Mesenchymal stem cell (in vitro differentiated cells and primary cell): ENCODE measurements around the gene ROBO1.
"Not testable (repeated sequence)": the region's sequence is repeated elsewhere in the genome, so short reads cannot be mapped to it uniquely, and the experiment has no call there.

Experiments
- DNase-seq: peaks from one replicate; pipeline ENCODE4 v3.0.0-alpha.2; 2013
- H2AFZ ChIP-seq: one replicate; pipeline ENCODE4 v1.6.1; 2013; ENCODE audit warnings: low read depth, mild to moderate bottlenecking, control low read depth, inconsistent platforms, low read length, moderate library complexity
- H2AK5ac ChIP-seq: 2 replicates; pipeline ENCODE4 v1.6.1; 2013; ENCODE audit warnings: low read length, moderate library complexity, mild to moderate bottlenecking, inconsistent platforms; ENCODE audit not compliant: severe bottlenecking
- H2BK120ac ChIP-seq: one replicate; pipeline ENCODE4 v1.6.1; 2013; ENCODE audit warnings: low read depth, mild to moderate bottlenecking, inconsistent platforms, low read length, moderate library complexity
- H2BK12ac ChIP-seq, 2 experiments: one replicate each; pipeline ENCODE4 v1.6.1; 2013; ENCODE audit warnings: inconsistent platforms in 2 of 2, low read length in 2 of 2, mild to moderate bottlenecking in 2 of 2, moderate library complexity in 2 of 2, control low read depth in 1 of 2
- H2BK15ac ChIP-seq: one replicate; pipeline ENCODE4 v1.6.1; 2013; ENCODE audit warnings: mild to moderate bottlenecking, low read depth, inconsistent platforms; ENCODE audit not compliant: poor library complexity, severe bottlenecking
- H2BK5ac ChIP-seq: 2 replicates; pipeline ENCODE4 v1.6.1; 2013; ENCODE audit warnings: low read depth, mild to moderate bottlenecking, low read length, control low read depth, inconsistent platforms; ENCODE audit not compliant: poor library complexity, severe bottlenecking
- H3K14ac ChIP-seq, 2 experiments: one replicate each; pipeline ENCODE4 v1.6.1; 2013; ENCODE audit warnings: inconsistent platforms in 2 of 2, low read length in 2 of 2, control low read depth in 1 of 2, mild to moderate bottlenecking in 1 of 2, moderate library complexity in 1 of 2
- H3K18ac ChIP-seq, 2 experiments: one replicate each; pipeline ENCODE4 v1.6.1; 2013; ENCODE audit warnings: inconsistent platforms in 2 of 2, low read length in 2 of 2, control low read depth in 1 of 2, low read depth in 1 of 2, mild to moderate bottlenecking in 1 of 2
- H3K23ac ChIP-seq, 2 experiments: one replicate each; pipeline ENCODE4 v1.6.1; 2013; ENCODE audit warnings: inconsistent platforms in 2 of 2, low read length in 2 of 2, mild to moderate bottlenecking in 2 of 2, moderate library complexity in 2 of 2, control low read depth in 1 of 2
- H3K27ac ChIP-seq: 2 replicates; pipeline ENCODE4 v1.5.1; 2013; ENCODE audit warnings: mild to moderate bottlenecking, moderate library complexity, low read length, control low read depth, inconsistent platforms; ENCODE audit not compliant: poor library complexity, severe bottlenecking
- H3K27me3 ChIP-seq, 2 experiments: 2 replicates each; pipeline versions ENCODE4 v1.6.1 to v1.7.0; 2013; ENCODE audit warnings: low read length in 2 of 2, mild to moderate bottlenecking in 2 of 2, moderate library complexity in 2 of 2, control low read depth in 1 of 2, inconsistent platforms in 1 of 2; ENCODE audit not compliant: control insufficient read depth in 1 of 2, insufficient read depth in 1 of 2
- H3K36me3 ChIP-seq, 2 experiments: 2 replicates each; pipeline versions ENCODE4 v1.6.1 to v1.7.0; 2013; ENCODE audit warnings: low read length in 2 of 2, control low read depth in 1 of 2, inconsistent platforms in 1 of 2, low read depth in 1 of 2, mild to moderate bottlenecking in 1 of 2; ENCODE audit not compliant: insufficient read depth in 2 of 2, control insufficient read depth in 1 of 2
- H3K4ac ChIP-seq, 2 experiments: one replicate each; pipeline ENCODE4 v1.6.1; 2013; ENCODE audit warnings: inconsistent platforms in 2 of 2, low read length in 2 of 2, mild to moderate bottlenecking in 2 of 2, moderate library complexity in 2 of 2, control low read depth in 1 of 2, low read depth in 1 of 2
- H3K4me1 ChIP-seq: 2 replicates; pipeline ENCODE4 v1.6.1; 2013; ENCODE audit warnings: low read depth, low read length, control low read depth; ENCODE audit not compliant: control insufficient read depth, insufficient read depth
- H3K4me2 ChIP-seq: 2 replicates; pipeline ENCODE4 v1.6.1; 2013; ENCODE audit warnings: low read length, mild to moderate bottlenecking, inconsistent platforms; ENCODE audit not compliant: poor library complexity, severe bottlenecking
- H3K4me3 ChIP-seq, 2 experiments: 2 replicates each; pipeline versions ENCODE4 v1.5.1 to v1.7.0; 2013; ENCODE audit warnings: low read length in 2 of 2, mild to moderate bottlenecking in 2 of 2, control low read depth in 1 of 2, low read depth in 1 of 2; ENCODE audit not compliant: insufficient read depth in 1 of 2
- H3K79me1 ChIP-seq: replicated peaks from 2 replicates; pipeline ENCODE4 v1.6.1; 2013; ENCODE audit warnings: mild to moderate bottlenecking, control low read depth, low read length, inconsistent platforms; ENCODE audit not compliant: poor library complexity, severe bottlenecking
- H3K9ac ChIP-seq: 2 replicates; pipeline ENCODE4 v1.7.0; 2013; ENCODE audit warnings: mild to moderate bottlenecking, low read length, moderate library complexity
- H3K9me3 ChIP-seq: 2 replicates; pipeline ENCODE4 v1.7.0; 2013; ENCODE audit warnings: mild to moderate bottlenecking, low read length; ENCODE audit not compliant: control insufficient read depth
- H4K8ac ChIP-seq: one replicate; pipeline ENCODE4 v1.6.1; 2013; ENCODE audit warnings: inconsistent platforms, mild to moderate bottlenecking, low read length, moderate library complexity
- H4K91ac ChIP-seq: one replicate; pipeline ENCODE4 v1.6.1; 2013; ENCODE audit warnings: mild to moderate bottlenecking, low read length, inconsistent platforms
- WGBS: methylation state at CpG from one replicate; pipeline ENCODE4 v1.1.7; 2013; ENCODE audit warnings: mixed read lengths; 5-methylcytosine and 5-hydroxymethylcytosine counted together

ROBO1 gene

GRCh38 chr3:79314544-79314943, 453.3 kb downstream of the ROBO1 start:
- H3K4me1 ChIP-seq = no peaks in the 10 kb centered on the region
- H2AFZ ChIP-seq = no peak overlapping the region
- no peak for DNase-seq
- H2BK120ac ChIP-seq = no peak overlapping the region
- no peak overlapping the region for H2AK5ac ChIP-seq
- no peak overlapping the region for H3K27ac ChIP-seq
- H2BK5ac ChIP-seq = no peak overlapping the region
- no peak overlapping the region for H3K23ac ChIP-seq
- no peak overlapping the region for H2BK15ac ChIP-seq
- H3K4me2 ChIP-seq = no peak overlapping the region
- no peaks in the 10 kb centered on the region for H3K79me1 ChIP-seq
- no CpG with 5 or more reads among the region's 1 CpG for WGBS
- H3K27me3 ChIP-seq = no peaks in the 10 kb centered on the region
- H4K8ac ChIP-seq = no peak overlapping the region
- no peaks in the 10 kb centered on the region for H3K36me3 ChIP-seq
- H3K18ac ChIP-seq = no peak overlapping the region
- H3K4ac ChIP-seq = no peak overlapping the region
- no peak overlapping the region for H3K4me3 ChIP-seq
- no peak overlapping the region for H4K91ac ChIP-seq
- no peaks in the 10 kb centered on the region for H3K9me3 ChIP-seq
- no peak overlapping the region for H2BK12ac ChIP-seq
- no peak overlapping the region for H3K14ac ChIP-seq
- no peak overlapping the region for H3K9ac ChIP-seq

GRCh38 chr3:79310016-79310415, 457.8 kb downstream of the ROBO1 start:
- Histone ChIP-seq H3K4me3 (no peak overlapping the region), H2BK120ac (no peak overlapping the region), H3K9ac (no peak overlapping the region), H3K27me3 (no peaks in the 10 kb centered on the region), H3K18ac (no peak overlapping the region), H2BK12ac (no peak overlapping the region), H3K27ac (no peak overlapping the region), H3K79me1 (no peaks in the 10 kb centered on the region), H2BK15ac (no peak overlapping the region), H3K4me2 (no peak overlapping the region), H4K91ac (no peak overlapping the region), H3K9me3 (no peaks in the 10 kb centered on the region), H3K14ac (no peak overlapping the region), H3K36me3 (no peaks in the 10 kb centered on the region), H2BK5ac (no peak overlapping the region), H4K8ac (no peak overlapping the region), H3K4ac (no peak overlapping the region), H3K4me1 (no peaks in the 10 kb centered on the region), H2AFZ (no peak overlapping the region), H2AK5ac (no peak overlapping the region), H3K23ac (no peak overlapping the region)
- no CpG with 5 or more reads among the region's 1 CpG for WGBS
- DNase-seq = no peak

GRCh38 chr3:79306934-79307570, 460.7 kb downstream of the ROBO1 start:
- no peak overlapping the region for H3K23ac ChIP-seq
- H4K91ac ChIP-seq = no peak overlapping the region
- no peaks in the 10 kb centered on the region for H3K79me1 ChIP-seq
- no peak overlapping the region for H3K9ac ChIP-seq
- 17% methylated on average over 1 of the region's 1 CpG for WGBS
- no peak overlapping the region for H2BK15ac ChIP-seq
- no peaks in the 10 kb centered on the region for H3K36me3 ChIP-seq
- no peak overlapping the region for H3K4me3 ChIP-seq
- no peak overlapping the region for H2AFZ ChIP-seq
- no peak overlapping the region for H4K8ac ChIP-seq
- peak; percentile 10 for DNase-seq
- no peaks in the 10 kb centered on the region for H3K27me3 ChIP-seq
- peak overlapping the region in 1 of 2 experiments; percentile 52 for H3K18ac ChIP-seq
- no peak overlapping the region for H2AK5ac ChIP-seq
- no peak overlapping the region for H2BK5ac ChIP-seq
- H3K4me2 ChIP-seq = no peak overlapping the region
- no peak overlapping the region for H3K27ac ChIP-seq
- no peak overlapping the region for H3K4ac ChIP-seq
- no peaks in the 10 kb centered on the region for H3K4me1 ChIP-seq
- H3K9me3 ChIP-seq = no peaks in the 10 kb centered on the region
- H2BK12ac ChIP-seq = no peak overlapping the region
- H3K14ac ChIP-seq = no peak overlapping the region
- no peak overlapping the region for H2BK120ac ChIP-seq

GRCh38 chr3:79299949-79300635, 467.7 kb downstream of the ROBO1 start:
- H3K27ac ChIP-seq, H2AK5ac ChIP-seq, H3K4me2 ChIP-seq, H3K4ac ChIP-seq, H3K27me3 ChIP-seq, H2BK120ac ChIP-seq, H2BK15ac ChIP-seq, H4K91ac ChIP-seq, H2BK12ac ChIP-seq, H2AFZ ChIP-seq, DNase-seq, H4K8ac ChIP-seq, H3K23ac ChIP-seq, H3K18ac ChIP-seq, H3K9me3 ChIP-seq, H3K4me3 ChIP-seq, H3K79me1 ChIP-seq, H3K36me3 ChIP-seq, H3K9ac ChIP-seq, H2BK5ac ChIP-seq, H3K4me1 ChIP-seq, H3K14ac ChIP-seq: not testable (repeated sequence)
- 97% methylated on average over 40 of the region's 40 CpGs for WGBS
